Uterus (tissue), 4 donors: ENCODE measurements around the gene IFI16. TPM values are rescaled to one million over a fixed set of nuclear protein-coding genes. Genes with fewer than 3 reads are reported as not detected.
"Not testable (repeated sequence)": the region's sequence is repeated elsewhere in the genome, so short reads cannot be mapped to it uniquely, and the experiment has no call there.

Source experiments
- DNase-seq, 2 donors: peaks; one replicate each; pipeline ENCODE4 v3.0.0-alpha.2; 2019 to 2020
- H3K27ac ChIP-seq, 2 donors: fragments of 200-600 bp; sonication (generic); 1 replicate in 1 of 2; 2 replicates in 1 of 2; pipeline ENCODE4 v1.5.1; 2016 to 2018
- H3K27me3 ChIP-seq, 2 donors: fragments of 200-600 bp; sonication (generic); one replicate each; pipeline ENCODE4 v1.5.1; 2018 to 2019; ENCODE audit warnings: control low read depth in 1 of 2
- H3K36me3 ChIP-seq, 2 donors: fragments of 200-600 bp; sonication (generic); one replicate each; pipeline ENCODE4 v1.5.1; 2019; ENCODE audit warnings: control low read depth in 1 of 2
- H3K4me1 ChIP-seq, 2 donors: fragments of 200-600 bp; sonication (generic); one replicate each; pipeline ENCODE4 v1.5.1; 2018 to 2019; ENCODE audit warnings: control low read depth in 1 of 2
- H3K4me3 ChIP-seq, 2 donors: fragments of 200-600 bp; sonication (generic); 1 replicate in 1 of 2; 2 replicates in 1 of 2; pipeline ENCODE4 v1.5.1; 2018 to 2019; ENCODE audit warnings: mild to moderate bottlenecking in 1 of 2
- H3K9me3 ChIP-seq, 2 donors: fragments of 200-600 bp; sonication (generic); one replicate each; pipeline ENCODE4 v1.5.1; 2019; ENCODE audit warnings: control low read depth in 1 of 2
- POLR2A ChIP-seq, 2 donors: fragments of 450-650 bp; IDR thresholded peaks; one replicate each; pipeline ENCODE4 v1.6.1; 2016; ENCODE audit warnings: antibody characterized with exemption in 2 of 2, mild to moderate bottlenecking in 1 of 2, moderate library complexity in 1 of 2
- intact Hi-C: fragments of 100-400 bp; cut with DNase I; formaldehyde crosslinking; loops from one replicate; pipeline ENCODE4 v1.15.1; 2023; ENCODE audit warnings: low total_unique reads
- total RNA-seq, 4 donors: library from RNA; depleted of rRNA in 3 of 4; stranded (reverse); fragments of >200 nt in 3 of 4; gene quantifications; one replicate each; pipeline versions ENCODE4 v1.1.0 to v1.2.4, GENCODE V29; 2014 to 2023
- TF ChIP-seq, protein P1 (sequence below), 4 experiments: fragments of 200-600 bp in 2 of 4; fragments of 450-650 bp in 2 of 4; sonication (generic) in 2 of 4; IDR thresholded peaks; one replicate each; pipeline ENCODE4 v1.5.1; 2016 to 2019; ENCODE audit warnings: antibody characterized with exemption in 4 of 4, mild to moderate bottlenecking in 2 of 4, moderate library complexity in 1 of 4
- donor health status: DM: yes; HTN: yes; CAD: no.

IFI16 gene
- total RNA-seq, 4 donors from 2014 or later: 41.9 to 114 (median 59.8) TPM

DNA sequence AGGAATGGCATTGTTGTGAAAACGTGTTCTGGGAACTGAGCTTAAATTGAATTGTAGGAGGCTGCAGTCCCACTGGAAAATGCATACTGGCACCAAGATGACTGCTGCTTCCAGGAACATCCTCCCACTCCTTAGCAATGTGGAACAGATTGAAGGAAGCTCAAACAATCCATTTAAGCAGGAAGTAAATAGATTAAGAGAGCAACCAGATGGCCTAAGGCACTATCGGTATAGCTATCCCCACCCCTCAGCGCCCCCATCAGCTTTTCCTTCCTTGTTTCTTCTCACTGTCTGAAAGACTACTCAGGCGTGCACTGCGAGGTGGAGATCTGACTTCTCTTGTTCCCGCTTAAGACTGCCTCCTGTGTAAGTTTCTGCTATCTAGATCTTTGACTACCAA lies 4.0 kb upstream of the IFI16 start:
- H3K27ac ChIP-seq: peak overlapping the region; percentile 50 to 53
- intact Hi-C loops: no loop called here

DNA sequence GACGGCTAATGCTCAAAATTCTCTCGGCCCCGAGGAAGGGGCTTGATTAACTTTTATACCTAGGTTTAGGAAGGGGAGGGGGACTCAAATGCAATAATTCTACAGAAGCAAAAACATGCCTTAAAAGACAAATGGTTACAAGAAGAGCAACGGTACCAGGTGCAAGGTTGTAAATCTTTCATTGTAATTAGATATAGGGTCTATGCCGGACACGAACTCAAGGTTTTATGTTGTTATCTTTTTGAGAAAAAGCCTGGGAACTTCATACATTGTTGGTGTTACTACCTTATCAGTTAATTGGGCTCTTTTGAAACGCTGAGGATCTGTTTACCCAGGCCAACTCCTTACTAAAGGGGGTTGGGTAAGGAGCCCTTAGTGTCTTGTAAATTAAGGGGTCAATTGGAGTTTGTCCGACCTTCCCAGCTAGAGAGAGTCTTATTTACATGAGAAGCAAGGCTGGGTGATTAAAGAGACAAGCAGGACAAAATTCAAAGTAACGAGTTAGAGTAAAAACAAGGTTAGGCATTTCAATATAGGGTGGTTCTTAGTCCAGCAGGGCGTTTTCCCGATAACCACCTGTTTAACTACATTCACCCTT lies 3.4 kb upstream of the IFI16 start:
- peak overlapping the region in 1 of 2 donors; percentile 53 for H3K27ac ChIP-seq
- H3K4me3 ChIP-seq, H3K4me1 ChIP-seq, H3K9me3 ChIP-seq, H3K27me3 ChIP-seq, H3K36me3 ChIP-seq, DNase-seq, intact Hi-C loops: not testable (repeated sequence)

More for the DNA sequence above, 4.0 kb upstream of the IFI16 start:
- Histone ChIP-seq H3K27me3 (no peaks in the 10 kb centered on the region), H3K4me1 (no peaks in the 10 kb centered on the region), H3K36me3 (no peaks in the 10 kb centered on the region), H3K9me3 (no peaks in the 10 kb centered on the region), H3K4me3 (no peak overlapping the region)
- peak in 1 of 2 donors; percentile 29 for DNase-seq
- TF ChIP-seq, protein P1, sequence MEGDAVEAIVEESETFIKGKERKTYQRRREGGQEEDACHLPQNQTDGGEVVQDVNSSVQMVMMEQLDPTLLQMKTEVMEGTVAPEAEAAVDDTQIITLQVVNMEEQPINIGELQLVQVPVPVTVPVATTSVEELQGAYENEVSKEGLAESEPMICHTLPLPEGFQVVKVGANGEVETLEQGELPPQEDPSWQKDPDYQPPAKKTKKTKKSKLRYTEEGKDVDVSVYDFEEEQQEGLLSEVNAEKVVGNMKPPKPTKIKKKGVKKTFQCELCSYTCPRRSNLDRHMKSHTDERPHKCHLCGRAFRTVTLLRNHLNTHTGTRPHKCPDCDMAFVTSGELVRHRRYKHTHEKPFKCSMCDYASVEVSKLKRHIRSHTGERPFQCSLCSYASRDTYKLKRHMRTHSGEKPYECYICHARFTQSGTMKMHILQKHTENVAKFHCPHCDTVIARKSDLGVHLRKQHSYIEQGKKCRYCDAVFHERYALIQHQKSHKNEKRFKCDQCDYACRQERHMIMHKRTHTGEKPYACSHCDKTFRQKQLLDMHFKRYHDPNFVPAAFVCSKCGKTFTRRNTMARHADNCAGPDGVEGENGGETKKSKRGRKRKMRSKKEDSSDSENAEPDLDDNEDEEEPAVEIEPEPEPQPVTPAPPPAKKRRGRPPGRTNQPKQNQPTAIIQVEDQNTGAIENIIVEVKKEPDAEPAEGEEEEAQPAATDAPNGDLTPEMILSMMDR (IDR thresholded peaks at IDR 0.05): no peak
- no peak for TF ChIP-seq POLR2A (IDR thresholded peaks at IDR 0.05)

DNA sequence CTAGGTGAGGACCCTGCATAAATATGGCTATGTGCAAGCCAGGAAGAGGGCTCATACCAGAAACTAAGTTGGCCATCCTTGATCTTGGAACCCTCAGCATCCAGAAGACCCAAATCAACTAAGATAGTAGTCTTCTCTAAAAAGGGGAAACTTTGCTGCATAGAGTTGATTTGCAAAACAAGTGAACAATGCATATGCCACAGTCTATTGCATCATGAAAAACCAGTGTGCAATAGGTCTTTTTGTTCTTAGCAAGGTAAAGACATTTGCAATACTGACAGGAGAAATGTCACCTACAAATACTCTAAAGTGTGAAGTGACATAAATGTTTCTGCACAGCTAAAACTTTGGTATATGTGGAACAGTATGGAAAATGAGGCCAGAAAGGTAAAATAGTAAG lies 2.0 kb upstream of the IFI16 start:
- no peak for DNase-seq
- Histone ChIP-seq H3K4me1 (no peaks in the 10 kb centered on the region), H3K27me3 (no peaks in the 10 kb centered on the region), H3K4me3 (no peak overlapping the region), H3K27ac (no peak overlapping the region), H3K36me3 (no peaks in the 10 kb centered on the region), H3K9me3 (no peaks in the 10 kb centered on the region)
- TF ChIP-seq POLR2A (IDR thresholded peaks at IDR 0.05): no peak
- TF ChIP-seq, protein P1 (IDR thresholded peaks at IDR 0.05): no peak
- intact Hi-C loops: no loop called here

DNA sequence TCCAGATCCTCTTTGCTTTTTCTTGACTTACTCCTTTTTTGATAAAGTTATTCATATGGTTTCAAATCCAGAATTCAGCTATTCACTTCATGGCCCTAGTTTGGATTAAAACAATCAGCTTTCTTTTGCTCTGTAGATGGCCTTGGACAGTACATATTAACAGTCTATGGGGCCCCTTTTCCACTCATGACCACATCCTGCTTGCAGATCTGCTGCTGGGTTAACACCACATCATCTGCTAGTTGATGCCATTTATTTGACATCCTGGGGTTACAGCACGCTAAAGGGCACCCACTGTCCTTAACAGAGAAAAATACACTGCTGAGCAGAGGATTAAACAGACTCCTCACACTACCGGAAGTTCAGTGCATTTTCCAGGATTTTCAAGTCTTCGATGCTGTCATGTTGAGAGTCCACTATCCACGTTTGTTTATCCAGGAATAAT lies 941 bp upstream of the IFI16 start:
- Histone ChIP-seq H3K4me3 (no peak overlapping the region), H3K9me3 (no peaks in the 10 kb centered on the region), H3K27me3 (no peaks in the 10 kb centered on the region), H3K4me1 (no peaks in the 10 kb centered on the region), H3K36me3 (no peaks in the 10 kb centered on the region), H3K27ac (peak overlapping the region; percentile 88 to 98)
- TF ChIP-seq, protein P1 (IDR thresholded peaks at IDR 0.05): no peak
- no peak for DNase-seq
- intact Hi-C loops: no loop called here

DNA sequence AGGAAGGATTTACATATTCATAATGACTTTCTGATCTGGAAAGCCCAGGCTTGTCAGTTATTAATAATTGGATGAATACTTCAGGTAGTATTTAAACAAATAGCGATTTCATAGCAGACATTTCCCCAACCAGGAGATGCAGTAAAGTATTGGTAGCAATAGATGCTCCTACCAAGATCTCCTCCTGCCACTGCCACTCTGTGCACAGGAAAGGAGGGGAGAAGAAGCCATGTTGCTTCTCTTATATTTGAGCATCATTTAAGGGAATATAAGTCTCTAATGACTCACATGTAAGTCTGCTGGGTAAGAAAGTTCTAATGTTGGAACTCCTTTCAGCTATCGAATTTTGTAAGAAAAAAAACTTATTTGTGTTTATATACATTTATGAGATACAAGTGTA lies 420 bp upstream of the IFI16 start:
- no peak for DNase-seq
- TF ChIP-seq POLR2A (IDR thresholded peaks at IDR 0.05): no peak
- TF ChIP-seq, protein P1 (IDR thresholded peaks at IDR 0.05): no peak
- peak overlapping the region; percentile 52 to 59 for H3K4me3 ChIP-seq
- H3K9me3 ChIP-seq: no peaks in the 10 kb centered on the region
- intact Hi-C loops: no loop called here
- H3K36me3 ChIP-seq: no peaks in the 10 kb centered on the region
- H3K27me3 ChIP-seq: no peaks in the 10 kb centered on the region
- peak overlapping the region; percentile 88 to 98 for H3K27ac ChIP-seq
- no peaks in the 10 kb centered on the region for H3K4me1 ChIP-seq

DNA sequence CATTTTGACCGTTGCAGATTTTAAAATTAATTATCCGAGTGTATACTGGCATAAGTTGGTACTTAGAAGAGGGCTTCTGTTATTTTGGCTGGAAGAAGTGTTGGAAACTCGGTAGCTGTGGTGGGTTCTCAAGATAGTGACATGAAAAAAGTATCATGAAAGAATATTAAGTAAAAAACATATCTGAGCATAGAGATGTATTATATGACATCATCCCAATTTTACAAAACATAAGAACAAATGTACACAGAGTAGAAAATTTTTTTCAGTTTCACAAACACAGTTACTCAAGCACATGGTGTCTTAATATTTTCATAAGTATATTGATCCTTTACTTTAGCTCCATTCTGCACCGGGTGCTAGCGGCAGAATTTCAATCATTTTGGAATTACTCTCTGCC lies 684 bp downstream of the IFI16 start:
- intact Hi-C loops: no loop called here
- H3K27me3 ChIP-seq: no peaks in the 10 kb centered on the region
- H3K4me3 ChIP-seq: peak overlapping the region; percentile 52 to 59
- H3K4me1 ChIP-seq: no peaks in the 10 kb centered on the region
- H3K9me3 ChIP-seq: no peaks in the 10 kb centered on the region
- H3K27ac ChIP-seq: peak overlapping the region; percentile 88 to 98
- no peak for DNase-seq
- H3K36me3 ChIP-seq: no peaks in the 10 kb centered on the region
- TF ChIP-seq, protein P1 (IDR thresholded peaks at IDR 0.05): no peak

DNA sequence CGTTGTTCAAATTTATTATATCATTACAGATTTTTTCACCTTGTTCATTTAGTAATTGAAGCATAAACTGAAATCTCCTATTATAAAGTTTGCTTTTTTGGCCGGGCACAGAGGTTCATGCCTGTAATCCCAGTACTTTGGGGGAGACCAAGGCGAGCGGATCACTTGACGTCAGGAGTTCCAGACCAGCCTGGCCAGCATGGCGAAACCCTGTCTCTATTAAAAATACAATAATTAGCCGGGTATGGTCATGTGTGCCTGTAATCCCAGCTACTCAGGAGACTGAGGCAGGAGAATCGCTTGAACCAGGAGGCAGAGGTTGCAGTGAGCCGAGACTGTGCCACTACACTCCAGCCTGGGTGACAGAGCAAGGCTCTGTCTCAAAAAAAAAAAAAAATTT lies 1.3 kb downstream of the IFI16 start:
- H3K27me3 ChIP-seq, H3K9me3 ChIP-seq, H3K36me3 ChIP-seq, DNase-seq, intact Hi-C loops, H3K4me1 ChIP-seq: not testable (repeated sequence)
- Histone ChIP-seq H3K27ac (peak overlapping the region; percentile 88 to 98), H3K4me3 (peak overlapping the region; percentile 52 to 59)
